ENCODE data around the gene ACOT11. TPM values are rescaled to one million over a fixed set of nuclear protein-coding genes. Genes with fewer than 3 reads are reported as not detected.

Gene ACOT11
- total and polyA plus RNA-seq, 2 experiments from 2014 or later = 13.8 to 20.0 TPM

GRCh38 chr1:54651608-54652007 lies 103.6 kb downstream of the ACOT11 start:
- no peak for DNase-seq (ENCODE audit: low spot score)
- WGBS (ENCODE audit: low lambda C conversion rate, missing lambda C conversion rate) = 75% methylated on average over 3 of the region's 3 CpGs
- TF ChIP-seq, protein P1, sequence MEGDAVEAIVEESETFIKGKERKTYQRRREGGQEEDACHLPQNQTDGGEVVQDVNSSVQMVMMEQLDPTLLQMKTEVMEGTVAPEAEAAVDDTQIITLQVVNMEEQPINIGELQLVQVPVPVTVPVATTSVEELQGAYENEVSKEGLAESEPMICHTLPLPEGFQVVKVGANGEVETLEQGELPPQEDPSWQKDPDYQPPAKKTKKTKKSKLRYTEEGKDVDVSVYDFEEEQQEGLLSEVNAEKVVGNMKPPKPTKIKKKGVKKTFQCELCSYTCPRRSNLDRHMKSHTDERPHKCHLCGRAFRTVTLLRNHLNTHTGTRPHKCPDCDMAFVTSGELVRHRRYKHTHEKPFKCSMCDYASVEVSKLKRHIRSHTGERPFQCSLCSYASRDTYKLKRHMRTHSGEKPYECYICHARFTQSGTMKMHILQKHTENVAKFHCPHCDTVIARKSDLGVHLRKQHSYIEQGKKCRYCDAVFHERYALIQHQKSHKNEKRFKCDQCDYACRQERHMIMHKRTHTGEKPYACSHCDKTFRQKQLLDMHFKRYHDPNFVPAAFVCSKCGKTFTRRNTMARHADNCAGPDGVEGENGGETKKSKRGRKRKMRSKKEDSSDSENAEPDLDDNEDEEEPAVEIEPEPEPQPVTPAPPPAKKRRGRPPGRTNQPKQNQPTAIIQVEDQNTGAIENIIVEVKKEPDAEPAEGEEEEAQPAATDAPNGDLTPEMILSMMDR (IDR thresholded peaks at IDR 0.05; ENCODE audit: poor library complexity) = no peak
- TF ChIP-seq EZH2 (IDR thresholded peaks at IDR 0.05; ENCODE audit: borderline replicate concordance) (no peak), EZH2phosphoT487 (IDR thresholded peaks at IDR 0.05; ENCODE audit: low read depth, severe bottlenecking, unreplicated experiment) (no peak)
- no peaks in the 10 kb centered on the region for H3K9me2 ChIP-seq (replicated peaks; ENCODE audit: insufficient read depth)
- H3K4me2 ChIP-seq = no peak overlapping the region
- no peak overlapping the region for H3K27ac ChIP-seq
- no peaks in the 10 kb centered on the region for H3K36me3 ChIP-seq (replicated peaks; ENCODE audit: insufficient read depth, low read depth)
- no peaks in the 10 kb centered on the region for H3K27me3 ChIP-seq
- H2AFZ ChIP-seq = no peak overlapping the region
- no peaks in the 10 kb centered on the region for H3K9me3 ChIP-seq (ENCODE audit: low read depth)
- peaks cover 27% of the 10 kb centered on the region for H3K4me1 ChIP-seq (ENCODE audit: insufficient read depth)
- H4K20me1 ChIP-seq (ENCODE audit: insufficient read depth, poor library complexity, severe bottlenecking) = no peaks in the 10 kb centered on the region
- H3K79me2 ChIP-seq = no peaks in the 10 kb centered on the region
- H3K4me3 ChIP-seq = no peak overlapping the region

DNA sequence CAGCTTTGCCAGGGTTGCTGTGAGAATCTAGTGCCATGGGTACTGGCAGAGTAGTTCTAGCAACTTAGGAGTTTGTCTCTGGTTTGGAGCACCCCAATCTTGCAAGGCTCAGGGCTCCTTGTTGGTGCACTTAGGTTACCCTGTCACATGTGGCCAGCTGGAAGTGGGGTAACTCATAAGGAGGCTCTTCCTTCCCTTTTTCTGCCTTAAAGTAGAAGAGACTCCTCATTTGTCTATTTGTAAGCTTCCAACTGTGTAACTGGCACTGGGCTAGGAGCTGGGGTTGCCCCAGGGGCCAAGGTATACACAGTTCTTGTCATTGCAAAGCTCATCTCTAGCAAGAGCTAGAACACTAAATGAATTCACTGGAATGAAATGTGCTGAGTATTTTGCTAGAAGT lies 104.1 kb downstream of the ACOT11 start:
- Histone ChIP-seq H3K27ac (no peak overlapping the region), H3K4me3 (no peak overlapping the region), H3K4me2 (no peak overlapping the region), H3K4me1 (ENCODE audit: insufficient read depth) (peaks cover 27% of the 10 kb centered on the region), H3K9me2 (replicated peaks; ENCODE audit: insufficient read depth) (no peaks in the 10 kb centered on the region), H3K36me3 (replicated peaks; ENCODE audit: insufficient read depth, low read depth) (no peaks in the 10 kb centered on the region), H3K9me3 (ENCODE audit: low read depth) (no peaks in the 10 kb centered on the region), H3K79me2 (no peaks in the 10 kb centered on the region), H3K27me3 (no peaks in the 10 kb centered on the region), H4K20me1 (ENCODE audit: insufficient read depth, poor library complexity, severe bottlenecking) (no peaks in the 10 kb centered on the region), H2AFZ (no peak overlapping the region)
- TF ChIP-seq EZH2 (IDR thresholded peaks at IDR 0.05; ENCODE audit: borderline replicate concordance) (no peak), EZH2phosphoT487 (IDR thresholded peaks at IDR 0.05; ENCODE audit: low read depth, severe bottlenecking, unreplicated experiment) (no peak)
- TF ChIP-seq, protein P1 (IDR thresholded peaks at IDR 0.05; ENCODE audit: poor library complexity) = no peak
- DNase-seq (ENCODE audit: low spot score) = no peak

DNA sequence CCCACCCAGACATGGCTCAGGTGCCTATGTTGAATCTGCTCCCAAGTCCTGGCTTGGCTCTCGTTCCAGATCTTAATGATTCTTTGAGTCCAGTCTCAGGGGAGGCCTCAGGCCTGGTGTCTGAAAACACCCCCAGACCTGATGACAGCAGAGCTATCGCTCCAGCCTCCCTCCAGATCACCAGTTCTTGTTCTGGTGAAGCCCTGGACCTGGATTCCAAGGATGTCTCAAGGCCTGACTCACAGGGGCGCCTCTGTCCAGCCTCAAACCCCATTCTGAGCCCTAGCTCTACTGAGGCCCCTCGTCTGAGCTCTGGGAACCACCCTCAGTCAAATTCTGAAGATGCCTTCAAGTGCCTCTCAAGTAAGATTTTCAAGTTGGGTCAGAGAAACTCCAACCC lies 105.0 kb downstream of the ACOT11 start:
- H3K36me3 ChIP-seq (replicated peaks; ENCODE audit: insufficient read depth, low read depth) = no peaks in the 10 kb centered on the region
- H2AFZ ChIP-seq = no peak overlapping the region
- H3K9me2 ChIP-seq (replicated peaks; ENCODE audit: insufficient read depth) = no peaks in the 10 kb centered on the region
- WGBS (ENCODE audit: low lambda C conversion rate, missing lambda C conversion rate) = 71% methylated on average over 4 of the region's 4 CpGs
- peaks cover 27% of the 10 kb centered on the region for H3K4me1 ChIP-seq (ENCODE audit: insufficient read depth)
- H4K20me1 ChIP-seq (ENCODE audit: insufficient read depth, poor library complexity, severe bottlenecking) = no peaks in the 10 kb centered on the region
- DNase-seq (ENCODE audit: low spot score) = no peak
- no peaks in the 10 kb centered on the region for H3K27me3 ChIP-seq
- no peak overlapping the region for H3K4me2 ChIP-seq
- H3K9me3 ChIP-seq (ENCODE audit: low read depth) = no peaks in the 10 kb centered on the region
- TF ChIP-seq EZH2phosphoT487 (IDR thresholded peaks at IDR 0.05; ENCODE audit: low read depth, severe bottlenecking, unreplicated experiment) (no peak), EZH2 (IDR thresholded peaks at IDR 0.05; ENCODE audit: borderline replicate concordance) (no peak)
- TF ChIP-seq, protein P1 (IDR thresholded peaks at IDR 0.05; ENCODE audit: poor library complexity) = no peak
- no peaks in the 10 kb centered on the region for H3K79me2 ChIP-seq
- no peak overlapping the region for H3K27ac ChIP-seq
- no peak overlapping the region for H3K4me3 ChIP-seq
